Inflammatory macrophage treated with lipopolysaccharide for 1 hour (primary cell): Measurements from ENCODE around the gene PDP2.
"Not testable (repeated sequence)": the region's sequence is repeated elsewhere in the genome, so short reads cannot be mapped to it uniquely, and the experiment has no call there.

Source experiments
- DNase-seq, 2 donors: peaks; one replicate each; pipeline ENCODE4 v3.0.0-alpha.2; 2020 to 2022

Gene PDP2

DNA sequence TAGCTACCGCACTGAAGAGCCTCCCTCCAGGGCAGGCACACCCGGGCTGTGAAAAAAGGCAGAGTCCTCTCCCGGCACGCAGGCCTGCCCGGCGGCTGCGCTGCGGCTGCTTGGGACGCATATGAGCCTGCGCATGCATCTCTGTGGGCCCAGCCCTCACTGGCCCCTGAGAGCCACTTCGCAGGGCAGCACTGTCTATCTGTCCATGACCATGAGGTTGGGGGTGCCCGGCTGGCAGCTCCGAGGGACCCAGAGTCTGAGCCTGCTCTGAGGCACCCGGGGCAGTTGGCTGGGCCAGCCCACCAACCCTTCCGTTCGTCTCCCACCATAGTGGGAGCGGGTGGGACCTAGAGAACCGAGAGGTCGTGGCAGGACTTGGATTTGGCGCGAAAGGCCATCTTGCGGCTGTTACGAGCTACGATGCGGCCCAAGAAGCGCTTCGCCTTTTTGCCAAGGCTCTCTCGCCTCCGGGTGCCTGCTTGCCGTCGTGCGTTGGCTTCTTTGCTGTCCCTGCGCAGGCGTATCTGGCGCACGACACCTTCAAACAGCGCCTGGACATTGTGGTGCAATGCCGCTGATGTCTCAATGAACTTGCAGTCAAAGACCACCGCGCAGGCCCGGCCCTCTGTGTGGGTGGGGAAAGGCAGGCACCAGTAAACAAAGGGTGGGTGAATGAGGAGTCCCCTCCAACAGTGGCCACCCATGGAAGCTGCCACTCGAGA is 41.6 kb downstream of the PDP2 start:
- no peak for DNase-seq

GRCh38 chr16:66923247-66923731 is 43.0 kb downstream of the PDP2 start:
- DNase-seq = no peak

DNA sequence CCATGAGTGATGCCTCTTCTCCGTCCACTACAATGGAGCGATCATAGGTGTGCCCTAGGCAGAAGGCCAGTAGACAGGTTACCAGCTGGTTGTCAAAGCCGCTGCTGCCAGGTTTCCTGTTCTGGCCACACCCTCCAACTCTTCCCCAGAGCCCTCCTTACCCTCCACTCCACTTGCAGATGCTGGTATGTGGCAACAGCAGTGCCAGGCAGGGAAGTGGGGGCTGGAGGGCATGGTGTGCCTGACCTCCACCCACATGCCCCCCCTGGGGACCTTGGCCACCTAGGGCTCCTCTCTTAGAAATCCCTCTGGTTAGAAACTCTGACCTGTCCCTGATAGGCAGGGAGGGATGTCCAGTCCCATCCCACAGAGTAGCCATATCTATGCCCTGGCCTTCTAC is 43.6 kb downstream of the PDP2 start:
- no peak for DNase-seq

- DNase-seq = peak in 1 of 2 donors; percentile 21
Measured at GRCh38 chr16:66924527-66925321, 44.4 kb downstream of the PDP2 start.

DNA sequence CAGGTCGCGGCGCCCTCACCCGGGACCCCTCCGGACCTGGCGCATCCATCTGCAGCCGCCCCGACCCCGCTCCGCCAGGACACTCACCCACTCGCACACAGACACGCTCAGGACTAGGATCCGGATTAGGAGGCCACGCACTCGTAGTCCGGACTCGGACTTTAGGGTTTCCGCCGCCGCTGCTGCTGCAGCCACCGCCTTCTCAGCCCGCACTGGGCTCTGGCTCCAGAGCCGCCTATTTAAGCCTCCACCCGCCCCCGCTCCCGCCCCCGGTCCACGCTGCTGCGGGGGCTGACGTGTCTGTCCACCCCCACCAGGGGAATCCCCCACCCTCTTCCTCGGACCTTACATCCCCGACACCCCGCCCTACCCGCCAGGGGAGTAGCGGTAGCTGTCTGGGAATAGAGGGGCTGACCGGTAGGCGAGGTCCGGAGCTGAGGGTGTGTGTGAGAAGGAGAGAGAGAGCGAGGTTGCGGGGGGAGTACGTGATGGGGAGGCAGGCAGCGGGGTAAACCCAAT is 45.1 kb downstream of the PDP2 start, which contains the start of gene RRAD:
RRAD (minus strand) TSS at position 214 of the 519 bp plus-strand sequence. CDS start 356 bp downstream, outside the sequence.
- no peak for DNase-seq

DNA sequence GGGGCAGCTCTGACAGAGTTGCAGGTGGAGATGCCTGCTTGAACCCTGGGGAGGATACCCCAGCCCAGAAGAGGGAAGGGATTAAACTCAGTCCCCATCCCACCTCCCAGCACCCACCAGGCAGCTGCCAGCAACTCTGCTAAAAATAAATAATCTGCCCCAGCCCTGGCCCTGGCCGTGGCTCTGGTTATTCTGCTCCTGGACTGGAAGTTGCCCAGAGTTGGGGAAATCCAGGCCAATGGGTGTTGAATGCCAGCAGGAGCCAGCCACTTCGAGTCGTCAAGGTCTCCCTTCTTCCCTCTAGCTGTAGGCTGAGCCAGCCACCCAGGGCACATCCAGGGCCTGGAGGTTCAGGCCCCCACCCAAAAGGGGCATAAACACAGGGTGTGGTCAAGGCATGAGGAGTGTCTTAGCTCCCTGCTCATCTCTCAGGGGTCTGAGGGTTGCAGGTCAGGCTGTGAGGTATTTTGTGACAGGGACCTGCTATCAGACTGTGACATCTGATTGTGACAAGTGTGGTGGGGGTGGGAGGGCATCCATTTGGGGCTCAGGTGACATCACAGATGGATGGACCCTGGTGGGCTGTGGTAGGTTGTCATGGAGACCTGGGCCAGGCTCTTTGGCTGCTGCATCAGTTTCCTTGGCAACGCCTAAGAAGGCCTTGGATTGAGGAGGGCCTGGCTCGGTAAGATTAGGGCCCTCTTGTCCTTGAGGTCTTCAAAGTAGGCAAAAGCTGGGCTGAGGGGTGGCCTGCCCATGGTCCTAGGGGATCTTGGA is 46.0 kb downstream of the PDP2 start:
- DNase-seq = no peak

DNA sequence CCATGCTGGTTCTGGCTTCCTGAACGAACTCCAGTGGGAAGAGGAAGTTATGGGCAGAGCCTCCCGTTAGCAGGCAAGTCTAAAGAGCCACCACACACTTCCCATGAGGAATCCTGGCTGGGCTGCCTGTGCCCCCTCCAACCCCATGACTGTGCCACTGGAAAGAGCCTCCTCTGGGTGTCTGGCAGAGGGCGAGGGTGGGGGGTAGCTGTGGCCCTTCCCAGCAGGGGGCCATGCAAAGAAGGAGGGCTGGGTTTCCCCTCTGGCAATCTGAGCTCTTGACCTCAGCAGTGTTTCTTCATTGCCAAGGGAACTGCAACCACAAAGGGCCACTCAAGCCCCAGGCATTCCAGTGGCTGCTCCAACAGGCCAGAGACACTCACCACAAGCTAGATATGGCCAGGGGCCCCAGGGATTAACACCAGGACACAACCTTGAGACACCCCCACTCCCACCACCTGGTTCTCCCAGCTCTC is 46.7 kb downstream of the PDP2 start:
- peak; percentile 59 to 74 for DNase-seq

DNA sequence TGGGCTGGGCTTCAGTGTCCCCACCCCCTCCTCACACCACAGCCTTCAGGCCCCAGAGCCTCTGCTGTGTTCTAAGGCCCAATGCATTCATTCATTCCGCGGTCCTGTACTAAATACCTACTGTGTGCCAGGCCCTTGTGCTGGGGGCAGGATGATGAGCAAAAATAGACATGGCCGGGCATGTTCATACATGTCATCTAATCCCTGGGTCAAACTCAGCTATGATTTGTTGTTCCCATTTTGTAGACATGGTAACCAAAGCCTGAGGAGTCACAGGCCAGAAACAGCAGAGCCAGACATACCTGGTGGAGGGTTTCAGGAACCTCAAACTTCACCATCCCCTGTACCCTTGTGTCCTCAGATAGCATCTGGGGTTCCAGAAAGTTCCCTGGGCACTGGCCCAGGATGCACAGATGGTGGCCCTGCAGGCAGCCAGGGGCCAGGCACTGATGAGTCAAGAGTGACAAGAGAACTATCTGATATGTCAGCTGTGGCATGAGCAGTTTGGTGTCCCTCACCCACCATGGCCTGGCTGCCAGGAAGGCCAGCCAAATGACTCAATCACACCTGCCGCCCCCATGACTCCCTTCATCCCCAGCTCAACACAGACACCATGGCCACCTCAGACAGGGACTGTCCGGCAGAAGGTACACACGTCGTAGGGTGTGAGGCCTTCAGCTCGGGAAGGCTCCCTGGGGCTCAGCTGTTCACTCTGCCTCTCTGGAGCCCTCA is 47.8 kb downstream of the PDP2 start:
- DNase-seq = no peak

- DNase-seq = peak in 1 of 2 donors; percentile 16
Measured at GRCh38 chr16:66928702-66929388, 48.5 kb downstream of the PDP2 start.

- peak; percentile 11 to 25 for DNase-seq
Measured at GRCh38 chr16:66930189-66930588, 49.9 kb downstream of the PDP2 start.

GRCh38 chr16:66931665-66932064 is 51.4 kb downstream of the PDP2 start:
- no peak for DNase-seq

DNA sequence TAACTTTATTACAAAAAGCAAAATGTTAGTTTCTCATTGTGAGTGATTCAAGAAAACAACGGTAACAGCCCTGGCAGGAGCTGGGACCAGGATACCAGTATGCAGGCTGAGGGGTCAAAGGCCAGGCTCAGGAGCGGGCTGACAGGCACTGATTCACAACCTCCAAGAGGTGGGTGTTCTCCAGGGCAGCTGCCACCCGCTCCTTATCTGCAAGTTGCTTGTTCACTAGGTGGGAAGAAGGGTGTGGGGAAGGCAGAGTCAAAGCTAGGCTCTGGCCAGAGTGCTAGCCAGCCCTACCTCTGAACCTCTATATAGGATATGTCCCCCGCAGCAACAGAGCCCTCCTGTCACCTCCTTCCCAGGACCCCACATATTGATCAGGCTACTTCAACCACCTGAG is 51.8 kb downstream of the PDP2 start:
- DNase-seq = no peak

DNA sequence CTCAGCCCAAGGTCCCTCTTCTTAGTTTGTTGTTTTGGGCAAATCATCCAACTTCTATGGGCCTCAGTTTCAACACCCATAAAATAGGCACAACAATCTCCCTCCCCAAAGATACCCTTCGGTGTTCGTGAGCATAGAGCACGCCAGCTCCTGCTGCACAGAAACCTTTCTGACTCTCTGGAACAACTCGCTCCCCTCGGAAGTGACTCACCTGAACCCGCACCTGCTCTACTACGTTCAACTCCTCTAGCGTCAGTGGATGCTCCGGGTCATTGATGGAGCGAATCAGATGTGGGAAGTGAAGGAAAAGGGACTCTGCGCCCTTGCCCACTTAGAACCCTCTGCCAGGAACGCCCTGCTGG is 53.4 kb downstream of the PDP2 start:
- DNase-seq = no peak

GRCh38 chr16:66934138-66934838 is 54.0 kb downstream of the PDP2 start, which contains the start of gene CIAO2B:
Gene CIAO2B (minus strand): TSS chr16:66934402. CDS start chr16:66934364, 38 bp downstream.
- DNase-seq = peak; percentile 76 to 91

DNA sequence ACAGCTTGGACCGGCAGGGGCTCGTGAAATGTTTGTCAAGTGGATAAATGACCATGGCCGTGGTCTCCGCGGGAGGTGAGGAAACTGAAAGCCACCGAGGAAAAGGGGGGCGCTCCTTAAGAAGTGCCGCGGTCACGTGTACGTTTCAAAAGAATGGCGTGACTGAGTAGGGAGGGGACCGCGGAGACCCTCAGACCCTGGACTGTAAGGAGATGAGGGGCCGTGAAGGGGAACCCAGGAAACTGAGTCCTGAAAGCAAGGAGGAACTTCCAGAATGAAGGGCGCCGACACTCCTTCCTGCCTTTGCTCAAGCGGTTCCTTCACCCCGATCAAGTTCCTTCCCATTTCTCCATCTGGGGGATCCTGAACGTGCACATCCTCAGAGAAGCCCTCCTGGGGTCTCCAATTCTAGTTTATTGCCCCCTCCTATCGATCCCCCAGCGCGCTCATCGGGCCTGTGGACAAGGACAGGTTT is 54.6 kb downstream of the PDP2 start:
- DNase-seq = not testable (repeated sequence)

DNA sequence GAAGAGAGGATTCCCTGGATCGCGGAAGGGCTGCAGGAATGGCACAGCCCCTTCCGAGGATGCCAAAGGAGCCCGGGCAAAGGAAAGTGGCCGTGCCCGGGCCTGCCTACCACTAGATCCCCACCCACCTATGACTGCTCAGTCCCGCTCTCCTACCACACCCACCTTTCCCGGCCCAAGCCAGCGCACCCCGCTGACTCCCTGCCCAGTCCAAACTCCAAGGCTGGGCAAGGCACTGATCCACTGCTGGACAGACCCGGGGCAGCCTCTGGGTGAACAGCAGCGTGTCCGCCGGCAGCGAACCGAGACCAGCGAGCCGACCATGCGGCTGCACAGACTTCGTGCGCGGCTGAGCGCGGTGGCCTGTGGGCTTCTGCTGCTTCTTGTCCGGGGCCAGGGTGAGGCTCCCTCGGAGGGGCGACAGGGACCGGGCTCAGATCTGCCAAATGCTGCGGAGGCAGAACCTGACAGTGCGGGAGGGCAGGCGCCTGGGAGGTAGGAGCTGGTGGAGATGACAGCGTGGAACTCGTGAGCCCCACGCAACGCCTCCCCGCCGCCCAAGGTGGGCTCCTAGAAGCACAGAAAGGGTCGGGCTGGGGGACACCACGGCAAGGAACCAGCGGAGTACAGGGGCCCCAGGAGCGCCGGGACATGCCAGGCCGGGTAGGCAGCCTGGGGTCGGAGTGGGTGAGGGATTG is 55.1 kb downstream of the PDP2 start, which contains the start of gene CES2:
CES2 (plus strand) TSS at position 203 of the 698 bp plus-strand sequence; CDS start at position 323, 120 bp downstream.
- no peak for DNase-seq

- no peak for DNase-seq
Measured at GRCh38 chr16:66936462-66936861, 56.1 kb downstream of the PDP2 start.

- DNase-seq = no peak
Measured at GRCh38 chr16:66936889-66937554, 56.7 kb downstream of the PDP2 start.

DNA sequence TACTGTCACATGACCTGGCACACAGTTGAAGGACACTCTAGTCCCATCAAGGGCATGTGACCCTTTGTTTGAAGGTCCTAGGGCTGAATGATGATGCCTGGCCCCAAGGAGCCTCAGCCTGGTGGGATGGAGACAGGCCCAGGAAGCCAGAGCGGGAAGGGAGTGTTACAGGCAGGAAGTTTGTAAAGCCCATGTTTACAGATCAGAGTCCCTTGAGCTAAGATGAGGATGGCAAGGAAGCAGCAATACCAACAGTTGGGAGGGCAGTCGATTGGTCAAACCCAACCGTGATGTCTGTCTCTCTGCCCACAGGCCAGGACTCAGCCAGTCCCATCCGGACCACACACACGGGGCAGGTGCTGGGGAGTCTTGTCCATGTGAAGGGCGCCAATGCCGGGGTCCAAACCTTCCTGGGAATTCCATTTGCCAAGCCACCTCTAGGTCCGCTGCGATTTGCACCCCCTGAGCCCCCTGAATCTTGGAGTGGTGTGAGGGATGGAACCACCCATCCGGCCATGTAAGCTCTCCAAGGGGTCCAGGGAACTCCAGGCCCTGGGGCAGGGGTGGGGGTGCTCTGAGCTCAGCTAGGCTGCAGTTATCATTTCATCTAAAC is 57.5 kb downstream of the PDP2 start:
- no peak for DNase-seq
